Measurements from ENCODE around the gene DTNB.
A peak's percentile ranks its signal among the peaks of the same experiment; 100 is the strongest.
"Not testable (repeated sequence)": the region's sequence is repeated elsewhere in the genome, so short reads cannot be mapped to it uniquely, and the experiment has no call there.

The DTNB gene

DNA sequence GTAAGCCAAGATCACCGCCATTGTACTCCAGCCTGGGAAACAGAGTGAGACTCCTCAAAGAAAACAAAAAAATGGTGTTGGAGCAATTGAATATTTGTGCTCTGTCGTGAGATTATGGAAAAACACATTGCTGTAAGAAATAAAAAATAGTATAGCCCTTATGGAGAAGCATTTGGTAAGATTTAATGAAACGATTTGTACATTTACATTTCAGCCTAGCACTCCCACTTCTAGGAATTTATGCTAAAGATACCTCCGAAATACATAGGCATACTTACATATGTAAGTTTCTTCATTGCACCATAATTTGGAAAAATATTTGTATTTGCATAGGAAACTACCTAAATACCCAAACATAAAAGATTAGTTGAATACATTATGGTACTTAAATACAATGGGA, 8.7 kb upstream of the DTNB start:
- FAIRE-seq: no peak

DNA sequence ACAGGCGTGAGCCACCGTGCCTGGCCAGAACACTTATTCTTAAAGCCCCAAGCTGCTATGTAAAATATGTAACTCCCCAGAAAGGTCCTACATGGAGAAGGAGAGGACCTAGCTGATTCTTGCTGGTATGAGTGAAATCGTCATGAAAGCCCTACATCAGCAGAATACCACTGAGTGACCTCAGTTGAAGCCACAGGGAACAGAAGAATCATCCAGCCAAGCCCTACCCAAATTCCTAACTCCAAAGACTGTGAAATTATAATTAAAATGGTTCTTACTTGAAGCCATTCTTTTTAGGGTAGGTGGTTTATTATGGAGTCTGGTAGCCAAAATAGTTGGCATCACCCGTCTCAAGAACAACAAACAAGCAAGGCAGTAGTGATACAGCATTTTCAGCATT, 4.5 kb upstream of the DTNB start:
- FAIRE-seq: no peak

DNA sequence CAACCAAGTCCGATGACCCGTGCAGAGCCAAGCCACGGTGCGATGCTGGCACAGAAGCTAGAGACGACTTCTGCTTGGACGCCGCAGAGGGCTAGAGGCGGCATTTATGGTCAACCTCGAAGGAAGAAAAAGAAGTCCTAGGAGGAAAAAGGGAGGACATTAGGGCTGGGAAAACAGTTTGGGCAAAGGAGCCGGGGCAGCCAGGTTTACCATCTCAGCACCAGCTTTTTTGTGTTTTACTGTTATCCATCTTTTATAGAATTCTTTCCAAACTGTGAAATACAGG, 643 bp upstream of the DTNB start:
- no peak for FAIRE-seq

DNA sequence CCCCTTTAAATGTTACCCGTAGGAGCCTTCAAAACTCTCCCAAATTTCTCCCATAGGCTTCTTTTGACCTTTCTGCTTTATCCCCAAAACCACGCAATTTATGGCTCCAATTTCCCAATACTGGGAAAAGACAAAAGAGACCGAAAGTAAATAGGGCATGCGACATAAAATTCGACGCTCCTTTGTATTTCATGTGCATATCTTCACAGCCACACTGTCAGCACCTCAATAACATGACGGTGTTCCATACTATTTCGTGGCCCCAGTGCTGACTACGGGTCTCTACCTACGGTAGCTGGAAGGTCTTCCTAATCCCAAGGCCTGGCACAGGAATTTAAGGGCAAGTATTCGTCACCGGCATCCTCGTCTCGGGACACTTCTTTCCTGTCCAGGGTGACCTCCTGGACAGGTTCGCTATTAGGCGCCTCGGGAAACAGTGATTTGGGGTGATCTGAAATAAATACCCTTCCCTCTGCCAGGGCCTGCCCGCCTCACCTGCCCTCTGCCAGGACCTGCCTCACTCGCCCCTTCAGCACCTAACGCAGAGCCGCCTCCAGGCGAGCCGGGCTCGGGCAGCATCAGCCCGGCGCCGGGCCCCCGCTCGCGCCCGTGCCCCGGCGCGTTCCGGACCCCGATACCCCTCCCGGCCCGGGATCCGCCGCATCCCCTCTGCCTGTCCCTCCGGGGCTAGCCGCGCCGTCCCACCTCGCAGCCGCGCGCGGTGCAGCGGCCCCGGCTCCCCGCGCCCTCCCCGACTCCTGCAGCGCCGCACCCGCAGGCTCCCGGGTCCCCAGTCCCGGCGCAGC, 680 bp downstream of the DTNB start:
- FAIRE-seq: no peak

DNA sequence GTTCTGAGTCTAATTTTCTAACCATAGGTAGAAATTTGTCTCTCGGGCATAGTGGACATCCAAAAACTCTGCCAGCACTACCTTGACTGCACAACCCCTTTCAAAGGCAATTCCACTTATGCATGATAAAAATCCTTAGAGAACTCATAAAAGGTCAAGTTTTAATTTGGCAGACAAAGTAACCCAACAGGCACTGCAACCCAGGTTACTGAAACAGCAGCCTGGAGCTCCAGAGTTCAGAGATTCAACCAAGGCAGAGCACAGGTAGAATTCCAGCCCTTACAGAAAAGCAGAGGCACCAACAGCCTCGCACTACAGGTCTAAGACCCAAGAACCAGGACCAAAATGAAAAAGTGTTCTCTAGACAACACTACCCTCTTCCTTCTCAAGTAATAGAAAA, 1.8 kb downstream of the DTNB start:
- no peak for FAIRE-seq

DNA sequence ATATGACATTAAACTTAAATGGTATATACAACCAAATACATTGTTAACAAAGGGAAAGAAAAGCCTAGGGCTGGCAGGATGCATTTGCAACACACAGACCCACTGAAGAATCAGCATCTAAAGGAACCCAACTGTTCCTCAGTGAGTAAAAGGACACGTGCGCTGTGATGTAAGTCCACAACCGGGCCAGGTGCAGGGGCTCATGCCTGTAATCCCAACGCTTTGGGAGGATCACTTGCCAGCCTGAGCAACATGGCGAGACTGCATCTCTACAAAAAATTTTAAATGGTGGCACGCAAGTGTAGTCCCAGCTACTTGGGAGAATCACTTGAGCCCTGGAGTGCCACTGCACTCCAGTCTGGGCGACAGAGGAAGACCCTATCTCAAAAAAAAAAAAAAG, 3.9 kb downstream of the DTNB start:
- FAIRE-seq: no peak

DNA sequence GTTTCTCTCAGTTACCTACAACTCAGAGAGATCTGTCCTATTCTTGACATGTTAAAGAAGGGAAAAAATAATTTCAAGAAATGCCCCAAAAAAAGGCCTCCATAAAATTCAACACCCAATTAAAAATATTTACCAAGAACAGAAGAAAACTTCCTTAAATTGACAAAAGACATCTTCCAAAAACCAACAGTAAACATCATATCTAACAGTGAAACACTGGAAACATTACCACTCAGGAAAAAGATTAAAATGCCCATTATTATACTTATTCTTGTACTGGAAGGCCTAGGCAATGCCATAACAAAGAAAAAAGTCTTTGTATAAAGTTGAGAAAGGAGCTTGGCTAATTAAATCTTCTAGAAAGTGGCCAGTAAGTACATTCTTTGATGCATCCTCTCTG, 7.2 kb downstream of the DTNB start:
- FAIRE-seq: no peak

DNA sequence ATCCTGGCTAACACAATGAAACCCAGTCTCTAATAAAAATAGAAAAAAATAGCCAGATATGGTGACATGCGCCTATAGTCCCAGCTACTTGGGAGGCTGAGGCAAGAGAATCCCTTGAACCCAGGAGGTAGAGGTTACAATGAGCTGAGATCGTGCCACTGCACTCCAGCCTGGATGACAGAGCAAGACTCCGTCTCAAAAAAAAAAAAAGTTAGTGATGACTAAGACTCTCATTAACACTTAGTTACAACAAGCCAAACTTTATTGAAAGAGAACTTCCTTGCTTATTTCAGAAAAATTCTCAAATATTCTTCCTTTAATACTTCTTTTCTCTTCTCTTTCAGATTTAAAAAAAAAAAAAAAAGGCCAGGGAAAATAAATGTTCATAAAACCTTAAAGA, 7.9 kb downstream of the DTNB start:
- FAIRE-seq: not testable (repeated sequence)

DNA sequence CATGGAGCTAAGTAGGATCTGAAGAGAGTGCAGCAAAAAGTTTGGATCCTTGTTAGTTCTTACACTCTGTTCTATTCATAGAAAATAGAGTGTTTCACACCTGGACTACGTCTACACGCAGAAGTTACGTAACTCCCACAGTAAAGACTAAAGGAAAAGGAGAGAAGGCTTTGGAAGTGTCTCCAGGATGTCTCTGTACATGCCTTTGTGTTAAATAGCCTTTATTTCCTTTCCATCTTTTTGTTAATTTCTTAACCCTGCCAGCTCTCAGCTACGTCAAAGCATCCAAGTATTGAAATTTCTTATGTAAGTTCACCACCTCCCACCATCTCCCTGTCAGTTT, 8.4 kb downstream of the DTNB start:
- FAIRE-seq: no peak

DNA sequence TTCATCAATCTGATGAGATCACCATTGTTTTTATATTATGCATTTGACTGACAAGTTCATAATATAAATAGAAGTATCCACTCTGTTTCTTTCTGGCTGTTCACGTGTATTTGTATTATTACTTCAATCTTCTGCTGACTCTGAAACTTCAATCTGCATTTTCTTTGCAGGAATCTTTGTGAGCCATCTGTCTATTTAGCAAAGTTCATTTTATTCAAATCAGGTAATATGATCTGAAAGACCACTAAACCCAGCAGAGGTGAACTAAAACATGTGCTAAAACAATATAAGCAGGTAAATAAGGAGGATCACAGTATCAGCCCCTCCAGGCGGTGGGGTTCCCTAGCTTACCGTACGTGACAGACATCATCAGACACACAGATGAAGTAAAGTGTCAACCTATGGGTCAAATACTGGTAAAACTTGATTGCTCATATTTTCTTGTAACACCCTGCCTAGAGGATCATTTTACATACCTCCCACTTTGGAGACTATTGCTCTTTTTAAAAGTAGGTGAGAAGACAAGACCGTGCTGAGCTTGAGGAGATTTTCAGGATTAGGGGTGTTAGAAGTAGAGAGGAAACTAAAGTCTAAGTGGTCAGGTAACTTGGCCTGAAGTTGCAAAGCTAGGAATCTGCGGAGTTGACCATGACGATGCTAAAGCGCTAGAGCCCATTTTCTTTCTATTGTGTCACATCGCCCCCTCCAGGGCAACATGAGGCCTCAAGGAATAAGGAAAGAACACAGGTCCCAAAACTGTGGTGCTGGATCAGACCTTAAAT, 9.0 kb downstream of the DTNB start:
- FAIRE-seq: peak; percentile 66

DNA sequence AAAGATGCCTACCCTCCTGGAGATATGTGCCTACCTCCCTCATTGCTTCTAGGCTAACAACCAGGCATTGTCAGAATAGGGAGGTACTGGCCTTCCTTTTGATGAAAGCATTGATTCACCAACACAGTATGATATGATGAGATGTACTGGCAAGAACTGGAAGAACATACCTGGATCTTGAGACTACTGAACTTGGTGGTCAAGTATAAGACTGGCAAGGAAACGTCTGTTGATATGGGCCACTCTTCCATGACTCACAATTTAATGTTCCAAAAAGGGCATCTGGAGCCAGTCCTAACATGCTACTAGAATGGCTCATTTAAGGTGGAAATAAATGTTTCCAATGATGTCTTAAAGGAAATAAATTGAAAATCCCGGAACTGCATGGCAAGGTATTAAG, 18.1 kb downstream of the DTNB start:
- FAIRE-seq: no peak

DNA sequence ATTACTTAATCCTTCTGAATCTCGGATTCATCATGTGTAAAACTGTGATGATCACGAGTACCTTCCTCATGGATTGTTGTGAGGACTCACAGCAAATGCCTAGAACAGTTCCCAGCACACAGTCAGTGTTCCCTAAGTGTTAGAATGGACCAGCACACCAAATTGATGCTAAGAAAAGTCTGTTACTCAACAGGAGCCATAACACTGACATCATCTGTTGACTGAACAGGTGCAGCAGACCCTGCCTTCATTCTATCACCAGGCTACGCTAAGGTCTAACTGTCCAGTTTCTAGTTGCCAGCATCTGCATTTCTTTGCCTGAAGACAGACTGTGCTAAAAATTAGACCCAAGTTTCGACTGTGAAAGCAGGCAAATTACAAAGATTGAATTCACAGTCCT, 18.6 kb downstream of the DTNB start:
- FAIRE-seq: no peak

DNA sequence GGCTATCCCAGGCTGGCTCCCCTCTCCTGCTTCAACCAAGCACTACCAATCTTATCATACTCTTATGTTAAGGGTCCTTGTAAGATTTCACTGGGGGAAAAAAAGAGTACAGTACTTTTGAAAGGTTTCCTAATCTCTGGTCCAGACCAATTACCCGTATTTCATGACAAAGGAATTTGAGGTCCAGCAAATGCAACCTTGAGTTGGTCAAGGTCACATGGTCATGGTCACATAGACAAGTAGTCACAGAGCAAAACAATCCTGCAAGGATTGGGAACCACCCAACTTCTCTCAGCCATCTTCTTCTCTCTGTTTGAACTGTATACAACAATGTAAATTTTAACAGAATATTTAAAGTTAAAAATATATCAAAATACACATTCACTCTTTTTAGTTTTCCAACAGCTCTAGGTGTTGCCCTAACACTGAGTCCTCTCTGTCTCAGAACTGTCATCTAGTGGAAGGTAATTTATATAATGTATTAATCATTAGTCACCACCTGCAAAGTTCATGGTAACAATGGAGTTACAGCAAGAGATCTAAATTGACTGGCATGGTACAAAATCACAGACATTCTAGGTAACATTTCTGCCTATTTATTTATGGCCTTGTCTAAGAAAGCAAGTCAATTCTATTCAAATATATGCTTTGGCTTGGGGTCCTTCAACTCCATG, 21.5 kb downstream of the DTNB start:
- FAIRE-seq: no peak

DNA sequence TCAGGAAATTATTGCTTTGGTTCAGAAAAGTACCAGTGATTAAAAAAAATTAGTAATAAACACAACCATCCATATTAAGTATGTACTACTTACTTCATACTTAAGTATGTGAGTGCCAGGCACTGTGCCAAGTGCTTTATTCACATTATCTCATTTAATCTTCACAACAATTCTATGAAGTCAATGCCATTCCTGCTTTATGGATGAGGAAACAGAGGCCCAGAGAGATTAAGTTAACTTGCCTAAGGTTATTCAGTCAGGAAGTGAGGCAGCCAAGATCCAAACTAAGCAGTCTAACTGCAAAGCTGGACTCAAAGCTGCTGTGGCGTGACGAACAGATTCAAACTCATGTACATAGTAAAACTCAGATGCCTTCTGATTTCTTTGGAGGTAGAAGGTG, 22.3 kb downstream of the DTNB start:
- no peak for FAIRE-seq

DNA sequence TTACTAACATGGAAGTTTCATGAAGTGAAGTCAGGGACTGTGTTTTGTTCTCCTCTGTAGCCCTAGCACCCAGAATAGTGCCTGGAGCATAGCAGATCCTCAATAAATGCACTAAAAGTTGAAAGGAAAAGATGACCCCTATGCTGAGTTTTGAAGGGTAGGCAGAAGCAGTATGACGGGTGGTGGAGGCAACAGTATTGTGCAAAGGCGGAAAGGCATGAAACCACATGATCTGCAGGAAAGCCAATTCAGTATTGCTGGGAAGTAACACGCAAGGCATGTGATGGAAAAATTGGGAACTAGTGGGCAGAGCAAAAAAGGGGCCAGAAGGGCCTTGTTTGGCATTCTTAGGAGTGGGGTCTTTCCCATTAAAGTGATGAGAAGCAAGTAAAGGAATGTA, 23.1 kb downstream of the DTNB start:
- FAIRE-seq: no peak

DNA sequence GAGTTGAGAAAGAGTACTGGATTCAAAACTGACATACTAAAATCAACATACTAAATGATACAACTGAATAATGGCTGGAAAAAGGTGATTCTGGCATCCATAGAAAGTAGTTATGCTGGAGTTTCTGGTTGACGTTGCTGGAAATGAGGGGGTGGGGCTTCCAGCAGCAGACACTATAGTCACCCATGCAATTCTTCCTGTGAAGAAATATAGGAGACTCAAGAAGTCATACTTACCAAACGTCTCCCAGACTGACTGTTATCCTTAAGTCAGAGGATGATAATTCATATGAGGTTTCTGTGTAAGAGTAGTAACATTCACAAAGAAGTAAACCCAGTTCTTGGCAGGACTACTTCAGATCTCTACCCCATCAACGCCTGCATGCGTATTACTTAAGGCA, 23.6 kb downstream of the DTNB start:
- FAIRE-seq: no peak

DNA sequence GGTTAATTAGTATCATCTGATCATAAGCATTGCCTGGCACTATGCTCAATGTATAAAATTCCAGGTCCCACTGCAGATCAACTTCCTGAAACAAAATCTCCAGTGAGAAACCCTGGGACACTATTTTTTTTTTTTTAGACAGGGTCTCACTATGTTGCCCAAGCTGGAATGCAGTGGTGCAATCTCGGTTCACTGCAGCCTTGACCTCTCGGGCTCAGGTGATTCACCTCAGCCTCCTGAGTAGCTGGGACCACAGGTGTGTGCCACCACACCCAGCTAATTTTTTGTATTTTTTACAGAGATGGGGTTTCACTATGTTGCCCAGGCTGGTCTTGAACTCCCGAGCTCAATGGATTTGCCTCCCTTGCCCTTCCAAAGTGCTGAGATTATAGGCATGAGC, 31.1 kb downstream of the DTNB start:
- no peak for FAIRE-seq

DNA sequence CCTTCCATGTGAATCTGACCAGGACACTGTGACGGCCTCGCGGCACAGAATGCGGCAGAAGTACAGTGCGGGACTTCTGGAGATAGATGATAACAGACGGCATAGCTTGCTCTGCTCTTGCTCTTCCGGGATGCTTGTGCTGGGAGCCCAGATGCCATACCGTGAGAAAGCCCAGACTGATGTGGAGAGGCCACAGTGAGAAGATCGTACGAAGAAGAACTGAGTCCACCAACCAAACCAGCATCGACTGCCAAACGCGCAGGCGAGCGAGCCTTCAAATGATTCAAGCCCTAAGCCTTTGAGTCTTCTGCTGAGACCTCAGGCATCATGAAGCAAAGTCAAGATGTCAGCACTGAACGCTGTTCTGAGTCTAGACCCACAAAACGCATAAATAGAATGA, 33.7 kb downstream of the DTNB start:
- no peak for FAIRE-seq

DNA sequence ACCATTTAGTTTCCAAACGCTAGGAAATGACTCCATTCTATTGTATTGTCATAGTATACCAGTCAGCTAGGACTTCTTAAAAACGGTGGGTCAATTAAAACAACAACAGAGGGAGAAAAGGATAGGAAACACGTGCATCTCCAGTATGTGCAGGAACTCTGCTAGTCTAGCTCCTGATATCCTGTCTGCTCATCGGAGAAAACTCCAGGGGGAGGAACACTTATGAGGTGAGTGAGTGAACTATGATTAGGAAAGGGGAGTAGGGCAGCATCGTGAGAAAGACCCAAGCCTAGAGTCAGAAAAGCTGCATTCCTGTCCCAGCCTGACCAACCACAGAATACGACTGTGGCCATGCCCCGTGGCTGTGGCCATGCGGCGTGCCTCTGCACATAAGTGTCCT, 34.2 kb downstream of the DTNB start:
- FAIRE-seq: no peak

DNA sequence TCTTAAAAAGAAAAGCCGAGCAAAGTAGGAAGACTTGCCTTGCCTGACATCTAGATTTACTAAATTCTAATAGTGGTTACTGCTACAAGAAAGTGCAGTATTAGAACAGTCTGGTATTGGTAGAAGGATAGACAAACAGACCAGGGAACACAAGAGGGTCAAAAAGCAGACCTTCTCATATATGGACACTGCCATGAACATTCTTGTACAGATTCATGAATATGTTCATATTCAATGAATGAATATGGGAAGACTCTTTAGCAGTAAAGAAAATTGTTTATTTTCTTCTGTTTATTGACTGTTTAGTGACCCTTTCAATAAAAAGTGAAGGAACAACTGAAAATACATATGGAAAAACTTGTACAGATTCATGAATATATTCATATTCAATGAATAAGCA, 37.6 kb downstream of the DTNB start:
- peak; percentile 56 for FAIRE-seq

DNA sequence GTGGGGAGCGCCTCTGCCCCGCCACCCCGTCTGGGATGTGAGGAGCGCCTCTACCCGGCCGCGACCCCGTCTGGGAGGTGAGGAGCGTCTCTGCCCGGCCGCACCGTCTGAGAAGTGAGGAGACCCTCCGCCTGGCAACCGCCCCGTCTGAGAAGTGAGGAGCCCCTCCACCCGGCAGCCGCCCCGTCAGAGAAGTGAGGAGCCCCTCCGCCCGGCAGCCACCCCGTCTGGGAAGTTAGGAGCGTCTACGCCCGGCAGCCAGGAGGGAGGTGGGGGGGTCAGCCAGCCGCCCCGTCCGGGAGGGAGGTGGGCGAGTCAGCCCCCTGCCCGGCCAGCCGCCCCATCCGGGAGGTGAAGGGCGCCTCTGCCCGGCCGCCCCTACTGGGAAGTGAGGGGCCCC, 39.6 kb downstream of the DTNB start:
- FAIRE-seq: not testable (repeated sequence)

DNA sequence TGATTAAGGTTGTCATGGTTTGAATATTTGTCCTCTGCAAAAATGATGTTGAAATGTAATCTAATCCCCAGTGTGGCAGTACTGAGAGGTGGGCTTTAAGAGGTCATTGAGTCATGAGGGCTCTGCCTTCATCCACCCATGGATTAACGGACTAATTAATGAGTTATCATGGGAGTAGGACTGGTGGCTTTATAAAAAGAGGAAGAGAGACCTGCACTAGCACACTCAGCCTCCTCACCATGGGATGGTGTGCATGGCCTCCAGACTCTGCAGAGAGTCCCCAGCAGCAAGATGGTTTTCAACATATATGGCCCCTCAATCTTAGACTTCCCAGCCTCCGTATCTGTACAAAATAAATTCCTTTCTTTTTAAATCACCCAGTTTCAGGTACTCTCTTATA, 41.0 kb downstream of the DTNB start:
- FAIRE-seq: no peak

DNA sequence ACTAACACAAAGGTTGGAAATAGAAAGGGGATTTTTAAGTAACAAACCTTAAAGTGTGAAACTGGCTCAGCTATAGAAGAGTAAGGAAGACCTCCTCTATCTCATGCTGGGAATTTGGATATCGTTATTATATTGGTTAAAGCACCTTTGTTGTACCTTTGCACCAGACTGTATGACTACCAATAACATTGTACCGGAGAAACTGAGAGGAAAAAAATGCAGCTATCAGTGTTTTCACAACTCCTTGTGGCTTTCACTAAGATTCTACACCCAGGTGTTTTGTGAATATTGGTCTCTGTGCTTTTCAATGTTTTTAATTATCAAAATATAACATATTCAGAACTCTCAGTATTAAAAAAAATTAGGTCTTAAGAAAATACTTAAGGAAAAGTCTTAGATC, 48.7 kb downstream of the DTNB start:
- FAIRE-seq: no peak

DNA sequence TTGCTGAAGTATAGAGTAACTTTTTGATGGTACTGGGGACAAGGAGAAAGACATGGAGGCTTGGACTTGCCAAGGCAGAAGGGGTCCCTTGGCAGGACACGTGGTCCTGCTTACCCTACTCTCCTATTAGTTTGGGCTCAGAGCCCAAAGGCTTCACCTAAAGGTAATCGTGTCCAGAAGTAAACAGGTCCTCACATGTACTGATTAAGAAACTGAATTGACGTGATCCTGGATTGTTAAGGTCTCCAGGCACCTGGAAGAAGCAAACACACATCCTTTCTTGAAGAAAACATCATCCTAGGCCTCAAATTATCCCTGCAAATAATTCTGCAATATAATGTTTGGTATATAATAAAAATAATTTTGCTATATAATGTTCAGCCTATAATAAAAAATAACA, 50.0 kb downstream of the DTNB start:
- FAIRE-seq: no peak

DNA sequence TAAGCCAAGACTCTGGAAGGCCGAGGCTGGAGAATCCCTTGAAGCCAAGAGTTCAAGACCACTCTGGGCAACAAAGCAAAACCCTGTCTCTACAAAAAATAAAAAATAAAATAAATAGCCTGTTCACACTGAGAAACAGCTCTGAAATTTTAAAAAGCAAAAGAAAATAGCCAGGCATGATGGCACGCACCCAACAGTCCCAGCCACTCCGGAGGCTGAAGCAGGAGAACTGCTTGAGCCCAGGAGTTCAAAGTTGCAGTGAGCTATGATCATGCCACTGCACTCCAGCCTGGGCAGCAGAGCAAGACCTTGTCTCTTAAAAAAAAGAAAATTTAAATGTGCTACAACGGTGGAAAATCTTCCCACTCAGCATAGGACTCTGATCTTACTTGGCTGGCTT, 52.7 kb downstream of the DTNB start:
- FAIRE-seq: no peak
